Neural progenitor cell (in vitro differentiated cells): Measurements from ENCODE around the gene KLHL6.

Source experiments
- CTCF ChIP-seq: fragments of 200-600 bp; sonication (generic); IDR thresholded peaks from 2 replicates; pipeline ENCODE4 v1.5.1; 2017; ENCODE audit warnings: antibody characterized with exemption, mild to moderate bottlenecking
- EZH2 ChIP-seq: fragments of 200-600 bp; sonication (generic); IDR thresholded peaks from 2 replicates; pipeline ENCODE4 v1.6.1; 2017; ENCODE audit warnings: antibody characterized with exemption, mild to moderate bottlenecking, moderate library complexity
- EZH2phosphoT487 ChIP-seq: fragments of 200-600 bp; sonication (generic); IDR thresholded peaks from 2 replicates; pipeline ENCODE4 v1.6.1; 2017; ENCODE audit warnings: antibody characterized with exemption

DNA sequence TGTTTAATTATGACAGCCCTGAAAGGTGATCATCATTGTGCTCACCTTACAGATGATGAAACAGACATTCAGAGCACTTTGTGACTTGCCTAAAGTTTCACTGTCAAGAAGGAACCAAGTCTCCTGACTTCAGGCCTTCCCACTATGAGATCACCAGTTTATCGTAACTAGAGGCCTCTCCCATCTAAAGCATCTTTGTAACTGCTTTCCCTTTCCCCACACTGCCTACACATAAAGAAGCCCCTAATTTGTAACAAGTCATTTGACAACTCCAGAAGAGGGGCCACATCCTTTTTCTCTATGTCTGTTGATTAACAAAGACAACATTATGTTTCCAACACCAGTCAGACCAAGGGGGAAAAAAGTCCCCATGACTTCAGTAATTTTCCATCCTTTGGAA, 1.1 kb downstream of the KLHL6 start:
- TF ChIP-seq CTCF (no peak), EZH2 (no peak), EZH2phosphoT487 (no peak)
